ENCODE measurements around the gene IFNA14.

GRCh38 chr9:21255538-21256212 lies 15.9 kb upstream of the IFNA14 start:
- no peak for TF ChIP-seq CREB1 (IDR thresholded peaks at IDR 0.05; ENCODE audit: low read depth)
- TF ChIP-seq EP300 (IDR thresholded peaks at IDR 0.05; ENCODE audit: borderline replicate concordance) = no peak
- TF ChIP-seq NFIC (IDR thresholded peaks at IDR 0.05) = no peak
- no peak for TF ChIP-seq MAX (IDR thresholded peaks at IDR 0.05)

All from Ishikawa (cell line).